HuH-7.5 (cell line): ENCODE data around the gene ZAP70.
"Not testable (repeated sequence)": the region's sequence is repeated elsewhere in the genome, so short reads cannot be mapped to it uniquely, and the experiment has no call there.

ENCODE experiments used
- DNase-seq: peaks from one replicate; pipeline ENCODE4 v3.0.0; 2011; ENCODE audit warnings: low spot score

Gene ZAP70

GRCh38 chr2:97713296-97714083, at the start of gene ZAP70:
TSS of gene ZAP70 (plus strand) at chr2:97713576. CDS start at chr2:97724037, 10,461 bp downstream.
- DNase-seq = no peak

- no peak for DNase-seq
Measured at GRCh38 chr2:97663626-97663961, 49.8 kb upstream of the ZAP70 start.

GRCh38 chr2:97663962-97664635, 49.3 kb upstream of the ZAP70 start, which contains the start of gene ACTR1B:
TSS of gene ACTR1B (minus strand) at chr2:97664044. CDS start at chr2:97663890, 154 bp downstream.
- DNase-seq = peak; percentile 93

GRCh38 chr2:97664636-97664970, 48.8 kb upstream of the ZAP70 start:
- DNase-seq = no peak

DNA sequence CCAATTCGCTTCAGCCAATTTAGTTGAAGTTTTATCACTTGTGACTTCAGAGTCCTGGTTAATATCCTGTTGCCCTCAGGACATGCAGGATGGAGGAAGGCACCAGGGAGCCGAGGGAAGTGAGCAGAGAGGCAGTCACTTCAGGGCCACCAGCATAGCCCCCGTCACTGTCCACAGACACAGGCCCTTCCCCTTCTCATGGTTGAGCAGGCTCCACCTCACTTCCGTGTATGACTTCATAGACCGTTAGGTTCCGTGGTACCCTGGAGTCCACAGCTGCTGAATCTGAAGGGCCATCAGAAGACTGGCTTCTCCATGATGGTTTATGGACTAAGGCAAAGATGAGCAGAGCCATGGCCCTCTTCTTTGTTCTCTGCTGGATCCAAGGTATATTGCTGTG, 43.9 kb upstream of the ZAP70 start, which contains the start of gene C2orf92:
TSS of gene C2orf92 (plus strand) at position 266 of the 400 bp plus-strand sequence. CDS start at position 342, 76 bp downstream.
- no peak for DNase-seq

GRCh38 chr2:97670471-97670870, 42.9 kb upstream of the ZAP70 start:
- no peak for DNase-seq

- DNase-seq = no peak
Measured at GRCh38 chr2:97671526-97671925, 41.9 kb upstream of the ZAP70 start.

GRCh38 chr2:97672606-97673140, 40.7 kb upstream of the ZAP70 start:
- DNase-seq = not testable (repeated sequence)

- DNase-seq = no peak
Measured at GRCh38 chr2:97673182-97673914, 40.0 kb upstream of the ZAP70 start.

DNA sequence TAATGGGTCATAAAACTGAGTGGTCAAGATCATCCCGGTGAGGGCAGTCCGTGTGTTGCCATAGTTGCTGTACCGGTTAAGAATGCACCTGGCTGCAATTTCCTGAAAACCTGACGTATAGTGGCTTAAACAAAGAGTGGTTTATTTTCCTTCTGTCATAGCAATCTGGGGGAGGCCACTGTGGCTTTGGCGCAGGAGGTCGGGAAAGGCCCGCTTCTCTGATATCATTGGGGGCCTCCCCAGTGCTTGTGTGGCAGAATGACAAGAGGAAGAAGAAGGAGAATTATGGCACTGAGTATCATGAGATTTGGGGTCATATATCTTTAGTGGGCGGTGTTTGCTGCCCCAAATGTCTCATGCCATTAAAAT, 39.5 kb upstream of the ZAP70 start:
- DNase-seq = no peak

- no peak for DNase-seq
Measured at GRCh38 chr2:97675430-97676113, 37.8 kb upstream of the ZAP70 start.

GRCh38 chr2:97676620-97677019, 36.8 kb upstream of the ZAP70 start:
- DNase-seq = no peak

GRCh38 chr2:97677480-97677879, 35.9 kb upstream of the ZAP70 start:
- no peak for DNase-seq

DNA sequence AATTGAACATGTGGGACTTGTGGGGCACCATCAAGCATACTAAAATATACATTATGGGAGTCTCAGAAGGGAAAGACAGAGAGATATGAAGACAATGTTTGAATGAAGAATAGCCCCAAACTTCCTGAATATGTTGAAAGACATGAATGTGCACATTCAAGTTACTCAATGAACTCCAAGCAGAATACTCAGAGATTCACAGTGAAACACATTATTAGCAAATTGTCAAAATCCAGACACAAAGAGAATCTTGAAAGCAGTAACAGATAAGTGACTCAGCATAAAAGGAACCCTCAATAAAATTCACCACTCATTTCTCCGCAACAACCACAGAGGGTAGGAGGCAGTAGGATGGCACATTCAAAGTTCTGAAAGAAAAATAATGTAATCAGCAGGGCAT, 35.1 kb upstream of the ZAP70 start:
- no peak for DNase-seq

DNA sequence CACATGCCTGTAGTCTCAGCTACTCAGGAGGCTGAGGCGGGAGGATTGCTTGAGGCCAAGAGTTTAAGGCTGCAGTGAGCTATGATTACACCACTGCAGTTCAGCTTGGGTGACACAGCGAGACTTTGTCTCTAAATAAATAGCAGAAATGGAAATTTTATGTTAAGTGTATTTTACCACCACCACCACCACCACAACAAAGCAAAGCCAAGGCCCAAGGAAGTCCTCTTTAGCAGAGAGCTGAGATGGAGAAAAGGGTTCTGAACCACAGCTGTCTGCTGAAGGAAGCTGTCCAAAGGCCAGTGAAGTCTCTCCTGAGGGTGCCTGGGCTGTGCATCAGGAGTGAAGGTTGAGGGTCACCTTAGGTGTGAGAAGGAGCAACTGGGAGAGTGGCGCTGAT, 26.1 kb upstream of the ZAP70 start:
- DNase-seq = not testable (repeated sequence)

DNA sequence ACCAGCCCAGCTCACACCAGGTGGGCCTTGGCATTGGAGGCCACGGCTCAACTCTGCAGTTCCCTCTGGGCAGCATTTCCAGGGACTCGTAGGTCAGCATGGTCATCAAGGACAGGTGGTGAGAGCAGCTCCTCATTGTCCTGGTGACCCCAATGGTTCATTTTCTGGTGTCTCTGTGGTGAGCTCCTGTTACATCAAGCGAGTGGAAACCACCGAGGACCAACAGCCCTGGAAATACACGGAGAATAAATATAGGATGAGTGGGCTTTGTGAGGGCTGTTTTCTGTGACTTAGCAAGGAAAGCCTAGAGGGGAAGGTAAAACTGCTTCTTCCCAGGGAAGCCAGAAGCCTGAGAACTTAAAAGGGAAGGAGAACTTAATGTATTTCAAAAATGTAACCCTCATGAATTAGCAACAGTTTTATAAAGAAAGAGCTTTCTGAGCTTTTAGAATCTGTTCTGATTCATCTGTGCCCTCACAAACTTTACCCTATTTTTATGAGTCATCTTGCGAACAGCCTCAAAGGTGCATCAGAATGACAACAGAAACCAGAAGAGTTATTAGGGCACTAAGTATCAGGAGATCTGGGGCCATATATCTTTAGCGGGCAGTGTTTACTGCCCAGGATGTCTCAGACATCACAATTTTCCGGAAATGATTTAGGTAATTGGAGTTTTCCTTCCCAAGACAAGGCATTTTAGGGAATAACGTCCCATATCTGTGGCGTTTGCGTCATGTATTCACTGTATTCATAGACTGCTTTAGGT, 25.1 kb upstream of the ZAP70 start:
- no peak for DNase-seq

GRCh38 chr2:97691166-97691565, 22.2 kb upstream of the ZAP70 start:
- DNase-seq = no peak

DNA sequence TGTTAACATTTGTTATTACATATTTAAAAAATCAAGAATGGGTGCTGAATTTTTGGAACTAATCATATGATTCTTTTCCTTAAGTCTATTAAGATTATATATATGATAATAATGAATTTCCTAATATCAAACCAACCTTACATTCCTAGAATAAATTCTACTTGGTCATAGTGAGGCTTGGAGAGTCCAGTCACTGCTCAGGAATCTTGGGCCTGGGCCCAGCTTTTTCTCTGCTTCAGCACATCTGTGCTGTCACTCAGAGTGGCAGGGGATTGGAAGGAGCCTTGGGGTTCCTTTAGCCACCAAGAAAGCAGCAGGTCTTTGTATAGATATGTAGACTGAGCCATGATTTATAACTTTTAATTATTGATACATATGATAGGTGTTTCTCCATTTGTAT, 19.9 kb upstream of the ZAP70 start:
- DNase-seq = no peak

- DNase-seq = no peak
Measured at GRCh38 chr2:97695744-97696143, 17.6 kb upstream of the ZAP70 start.

GRCh38 chr2:97697252-97698235, 15.8 kb upstream of the ZAP70 start:
- peak; percentile 57 for DNase-seq
